ENCODE measurements around the gene TSPAN8. TPM values are rescaled to one million over a fixed set of nuclear protein-coding genes. Genes with fewer than 3 reads are reported as not detected.

Gene TSPAN8
- total RNA-seq, 1 experiment from 2014 or later = not detected

DNA sequence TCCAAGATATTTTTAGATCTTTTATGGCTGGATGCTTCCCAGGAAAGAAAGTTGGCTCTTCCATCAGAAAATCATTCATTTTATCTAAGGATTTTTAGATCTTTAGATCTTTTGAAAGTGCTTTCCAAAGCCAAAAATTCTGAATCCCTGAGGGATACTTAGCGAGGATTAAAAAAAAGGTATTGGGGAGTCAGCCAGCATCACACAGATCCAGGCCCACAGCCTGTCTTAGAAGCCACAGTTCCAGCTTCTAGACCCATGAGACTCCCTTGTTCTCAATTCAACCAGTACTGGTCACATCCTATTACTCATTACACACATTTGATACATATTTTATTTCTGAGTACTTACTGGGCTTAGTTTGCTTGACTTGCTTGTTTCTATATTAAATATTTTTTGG lies 49.9 kb downstream of the TSPAN8 start:
- ChIA-PET POLR2A (no interaction called here), CTCF (interaction anchor here (0.7 kb wide), 1 partner anchor 34 kb away, joined by 3 read pairs; no protein-coding TSS in a partner anchor)
- DNase-seq (ENCODE audit: unreplicated experiment) = no peak
- intact Hi-C loops (cut with micrococcal nuclease) = no loop called here
- no peak overlapping the region for H3K4me3 Mint-ChIP-seq (ENCODE audit: unreplicated experiment)
- H3K27me3 Mint-ChIP-seq (ENCODE audit: insufficient read depth, unreplicated experiment) = no peaks in the 10 kb centered on the region
- no peak overlapping the region for H3K27ac Mint-ChIP-seq (ENCODE audit: low read depth, unreplicated experiment)
- no peaks in the 10 kb centered on the region for H3K4me1 Mint-ChIP-seq (ENCODE audit: insufficient read depth, unreplicated experiment)
- H3K9me3 Mint-ChIP-seq (ENCODE audit: unreplicated experiment) = peaks cover under 1% of the 10 kb centered on the region
- TF ChIP-seq CTCF (IDR thresholded peaks at IDR 0.05; ENCODE audit: unreplicated experiment) = no peak
- H3K36me3 Mint-ChIP-seq (ENCODE audit: insufficient read depth, unreplicated experiment) = no peaks in the 10 kb centered on the region
- no TSS peak for BruUV-seq (replicated peaks)

DNA sequence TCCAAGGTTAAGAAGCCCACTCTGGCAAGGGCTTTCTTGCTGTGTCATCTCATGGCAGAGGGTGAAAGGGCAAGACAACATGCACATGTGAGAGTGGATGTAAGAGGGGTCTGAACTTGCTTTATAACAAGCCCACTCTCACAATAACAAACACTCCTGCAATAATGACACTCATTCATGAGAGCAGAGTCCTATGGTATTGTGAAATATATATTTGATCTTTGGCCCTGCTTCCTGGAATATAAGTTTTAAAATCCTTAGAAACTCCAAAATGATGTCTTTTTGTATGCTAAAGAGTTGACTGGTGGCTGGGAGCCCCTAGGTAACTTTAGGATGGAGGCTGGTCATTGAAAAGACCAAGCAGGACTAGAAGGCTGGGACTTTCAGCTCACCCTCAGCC lies 51.8 kb downstream of the TSPAN8 start:
- CTCF ChIA-PET = no interaction called here

GRCh38 chr12:71092290-71092689 lies 65.5 kb downstream of the TSPAN8 start:
- Mint-ChIP-seq H3K4me3 (ENCODE audit: unreplicated experiment) (no peak overlapping the region), H3K27me3 (ENCODE audit: insufficient read depth, unreplicated experiment) (no peaks in the 10 kb centered on the region), H3K9me3 (ENCODE audit: unreplicated experiment) (no peaks in the 10 kb centered on the region), H3K27ac (ENCODE audit: low read depth, unreplicated experiment) (no peak overlapping the region), H3K4me1 (ENCODE audit: insufficient read depth, unreplicated experiment) (no peaks in the 10 kb centered on the region), H3K36me3 (ENCODE audit: insufficient read depth, unreplicated experiment) (no peaks in the 10 kb centered on the region)
- intact Hi-C loops (cut with micrococcal nuclease) = no loop called here
- no peak for TF ChIP-seq CTCF (IDR thresholded peaks at IDR 0.05; ENCODE audit: unreplicated experiment)
- BruUV-seq (replicated peaks) = no TSS peak
- DNase-seq (ENCODE audit: unreplicated experiment) = peak; percentile 6
- ChIA-PET POLR2A (interaction anchor here (0.7 kb wide), 1 partner anchor 45 kb away, joined by 3 read pairs; no protein-coding TSS in a partner anchor), CTCF (no interaction called here)

More for the DNA sequence above, 51.8 kb downstream of the TSPAN8 start:
- TF ChIP-seq CTCF (IDR thresholded peaks at IDR 0.05; ENCODE audit: unreplicated experiment) = no peak
- intact Hi-C loops (cut with micrococcal nuclease) = no loop called here
- DNase-seq (ENCODE audit: unreplicated experiment) = no peak
- no peaks in the 10 kb centered on the region for H3K4me1 Mint-ChIP-seq (ENCODE audit: insufficient read depth, unreplicated experiment)
- H3K27ac Mint-ChIP-seq (ENCODE audit: low read depth, unreplicated experiment) = no peak overlapping the region
- BruUV-seq (replicated peaks) = no TSS peak
- H3K4me3 Mint-ChIP-seq (ENCODE audit: unreplicated experiment) = no peak overlapping the region
- H3K27me3 Mint-ChIP-seq (ENCODE audit: insufficient read depth, unreplicated experiment) = no peaks in the 10 kb centered on the region
- H3K9me3 Mint-ChIP-seq (ENCODE audit: unreplicated experiment) = no peaks in the 10 kb centered on the region
- H3K36me3 Mint-ChIP-seq (ENCODE audit: insufficient read depth, unreplicated experiment) = no peaks in the 10 kb centered on the region
- POLR2A ChIA-PET = no interaction called here

DNA sequence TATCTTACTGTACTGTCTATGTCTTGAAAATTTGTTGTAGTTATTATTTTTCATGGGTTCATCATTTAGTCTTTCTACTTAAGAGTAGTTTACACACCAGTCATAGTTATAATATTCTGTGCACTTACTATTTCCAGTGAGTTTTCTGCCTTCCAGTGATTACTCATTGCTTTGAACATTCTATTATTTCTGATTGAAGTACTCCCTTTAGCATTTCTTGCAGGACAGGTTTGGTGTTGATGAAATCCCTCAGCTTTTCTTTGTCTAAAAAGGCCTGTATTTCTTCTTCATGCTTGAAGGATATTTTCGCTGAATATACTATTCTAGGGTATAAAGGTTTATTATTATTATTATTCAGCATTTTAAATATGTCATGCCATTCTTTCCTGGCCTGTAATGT lies 66.8 kb downstream of the TSPAN8 start:
- H3K4me3 Mint-ChIP-seq (ENCODE audit: unreplicated experiment) = no peak overlapping the region
- H3K4me1 Mint-ChIP-seq (ENCODE audit: insufficient read depth, unreplicated experiment) = no peaks in the 10 kb centered on the region
- POLR2A ChIA-PET = no interaction called here
- H3K9me3 Mint-ChIP-seq (ENCODE audit: unreplicated experiment) = no peaks in the 10 kb centered on the region
- no TSS peak for BruUV-seq (replicated peaks)
- intact Hi-C loops (cut with micrococcal nuclease) = no loop called here
- CTCF ChIA-PET = interaction anchor here (0.7 kb wide), 1 partner anchor 280 kb away, joined by 3 read pairs; no protein-coding TSS in a partner anchor
- TF ChIP-seq CTCF (IDR thresholded peaks at IDR 0.05; ENCODE audit: unreplicated experiment) = no peak
- no peak overlapping the region for H3K27ac Mint-ChIP-seq (ENCODE audit: low read depth, unreplicated experiment)
- no peak for DNase-seq (ENCODE audit: unreplicated experiment)
- H3K27me3 Mint-ChIP-seq (ENCODE audit: insufficient read depth, unreplicated experiment) = no peaks in the 10 kb centered on the region
- no peaks in the 10 kb centered on the region for H3K36me3 Mint-ChIP-seq (ENCODE audit: insufficient read depth, unreplicated experiment)
